HCT116 (cell line): ENCODE measurements around the gene HEATR5A.

Experiments used
- JUND ChIP-seq: IDR thresholded peaks from 2 replicates; pipeline ENCODE4 v1.6.1; 2012
- POLR2A ChIP-seq: IDR thresholded peaks from 2 replicates; pipeline ENCODE4 v1.7.0; 2011; ENCODE audit warnings: borderline replicate concordance; ENCODE audit not compliant: insufficient read depth, insufficient read length; ENCODE audit errors: extremely low read depth
- RAD21 ChIP-seq: IDR thresholded peaks from 2 replicates; pipeline ENCODE4 v1.6.1; 2012; ENCODE audit warnings: low read depth, mild to moderate bottlenecking
- TCF7L2 ChIP-seq: IDR thresholded peaks from 2 replicates; pipeline ENCODE4 v1.7.0; 2011; ENCODE audit warnings: borderline replicate concordance, inconsistent platforms; ENCODE audit not compliant: insufficient read depth, insufficient read length; ENCODE audit errors: extremely low read depth
- YY1 ChIP-seq: IDR thresholded peaks from 2 replicates; pipeline ENCODE4 v1.6.1; 2011; ENCODE audit warnings: low read length, low read depth, moderate library complexity, mild to moderate bottlenecking; ENCODE audit not compliant: insufficient replicate concordance; ENCODE audit errors: extremely low read depth
- TF ChIP-seq, protein P1 (sequence below), 3 experiments: fragments of 200-600 bp in 1 of 3; sonication (generic) in 1 of 3; IDR thresholded peaks in 2 of 3; conservative IDR thresholded peaks in 1 of 3; 2 replicates each; pipeline ENCODE4 v1.5.1; 2012 to 2017; ENCODE audit warnings: low read depth in 2 of 3, low read length in 2 of 3, antibody characterized with exemption in 1 of 3, borderline replicate concordance in 1 of 3, control low read depth in 1 of 3, mild to moderate bottlenecking in 1 of 3, mixed read lengths in 1 of 3, mixed run types in 1 of 3, moderate library complexity in 1 of 3; ENCODE audit not compliant: insufficient read depth in 1 of 3
- TF ChIP-seq, protein P2 (sequence below): IDR thresholded peaks from 2 replicates; pipeline ENCODE4 v1.6.1; 2012

DNA sequence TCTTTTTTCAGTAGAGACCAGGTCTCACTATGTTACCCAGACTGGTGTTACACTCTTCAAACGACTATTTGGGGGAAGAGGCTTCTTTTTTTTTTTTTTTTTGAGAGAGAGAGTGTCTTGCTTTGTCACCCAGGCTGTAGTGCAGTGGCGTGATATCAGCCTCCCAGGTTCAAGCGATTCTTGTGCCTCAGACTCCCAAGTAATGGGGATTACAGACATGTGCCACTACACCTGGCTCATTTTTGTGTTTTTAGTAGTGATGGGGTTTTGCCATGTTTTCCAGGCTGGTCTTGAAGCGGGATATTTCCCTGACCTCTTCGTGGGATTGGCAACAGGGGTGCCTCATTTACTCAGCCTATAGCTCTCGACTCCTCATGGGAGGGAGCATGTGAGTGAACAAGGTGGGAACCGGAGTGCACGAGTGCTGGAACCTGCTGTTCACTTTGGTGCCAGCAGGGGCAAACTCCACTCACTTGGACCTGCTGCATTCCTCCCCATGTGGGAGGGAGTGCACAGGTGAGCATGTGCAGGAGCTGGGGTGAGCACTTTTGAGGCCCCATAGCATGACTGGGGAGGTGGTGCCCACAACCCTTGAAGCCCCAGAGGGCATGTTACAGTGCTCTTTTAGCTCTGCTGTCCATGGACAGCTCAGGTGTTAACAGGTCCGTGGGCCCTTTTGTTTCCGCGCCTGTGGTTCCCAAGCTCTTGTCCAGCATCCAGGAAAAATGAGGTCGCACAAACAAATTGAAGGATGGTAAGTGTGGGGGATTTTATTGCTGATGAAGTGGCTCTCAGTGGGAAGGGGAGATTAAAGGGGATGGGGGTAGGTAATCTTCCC lies 133.7 kb downstream of the HEATR5A start:
- TF ChIP-seq, protein P1, sequence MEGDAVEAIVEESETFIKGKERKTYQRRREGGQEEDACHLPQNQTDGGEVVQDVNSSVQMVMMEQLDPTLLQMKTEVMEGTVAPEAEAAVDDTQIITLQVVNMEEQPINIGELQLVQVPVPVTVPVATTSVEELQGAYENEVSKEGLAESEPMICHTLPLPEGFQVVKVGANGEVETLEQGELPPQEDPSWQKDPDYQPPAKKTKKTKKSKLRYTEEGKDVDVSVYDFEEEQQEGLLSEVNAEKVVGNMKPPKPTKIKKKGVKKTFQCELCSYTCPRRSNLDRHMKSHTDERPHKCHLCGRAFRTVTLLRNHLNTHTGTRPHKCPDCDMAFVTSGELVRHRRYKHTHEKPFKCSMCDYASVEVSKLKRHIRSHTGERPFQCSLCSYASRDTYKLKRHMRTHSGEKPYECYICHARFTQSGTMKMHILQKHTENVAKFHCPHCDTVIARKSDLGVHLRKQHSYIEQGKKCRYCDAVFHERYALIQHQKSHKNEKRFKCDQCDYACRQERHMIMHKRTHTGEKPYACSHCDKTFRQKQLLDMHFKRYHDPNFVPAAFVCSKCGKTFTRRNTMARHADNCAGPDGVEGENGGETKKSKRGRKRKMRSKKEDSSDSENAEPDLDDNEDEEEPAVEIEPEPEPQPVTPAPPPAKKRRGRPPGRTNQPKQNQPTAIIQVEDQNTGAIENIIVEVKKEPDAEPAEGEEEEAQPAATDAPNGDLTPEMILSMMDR (IDR thresholded peaks at IDR 0.05 in 2 of 3, conservative IDR thresholded peaks at IDR 0.05 in 1 of 3; ENCODE audit: borderline replicate concordance in 1 of 3, insufficient read depth in 1 of 3, low read depth in 2 of 3, low read length in 2 of 3): peak; percentile 12 to 79 (median 66); a peak in 5 of 6 replicates
- TF ChIP-seq, protein P2, sequence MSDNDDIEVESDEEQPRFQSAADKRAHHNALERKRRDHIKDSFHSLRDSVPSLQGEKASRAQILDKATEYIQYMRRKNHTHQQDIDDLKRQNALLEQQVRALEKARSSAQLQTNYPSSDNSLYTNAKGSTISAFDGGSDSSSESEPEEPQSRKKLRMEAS: peak; percentile 97
- 0 out of 2 replicates have a peak, but pooled peaks have one; percentile 13 for TF ChIP-seq RAD21
- TF ChIP-seq TCF7L2: no peak
- no peak for TF ChIP-seq YY1
- TF ChIP-seq POLR2A: no peak
- no peak for TF ChIP-seq JUND
